ENCODE data around the gene TNFRSF9.

GRCh38 chr1:7919880-7920279, 20.8 kb downstream of the TNFRSF9 start:
- TF ChIP-seq CTCF (IDR thresholded peaks at IDR 0.05), result no peak
- no peak for TF ChIP-seq POLR2A (IDR thresholded peaks at IDR 0.05)
